GM12878 (cell line): ENCODE measurements around the gene CACNA1G.

Source experiments
- FOS ChIP-seq: IDR thresholded peaks from 3 replicates; pipeline ENCODE4 v1.6.1; 2011; ENCODE audit warnings: borderline replicate concordance; ENCODE audit not compliant: insufficient read length; ENCODE audit errors: extremely low read depth
- MTA2 ChIP-seq: fragments of 450-650 bp; IDR thresholded peaks from 2 replicates; pipeline ENCODE4 v1.6.1; 2016; ENCODE audit warnings: low read depth, mild to moderate bottlenecking, moderate library complexity
- MYC ChIP-seq: IDR thresholded peaks from 2 replicates; pipeline ENCODE4 v1.6.1; 2011; ENCODE audit warnings: mild to moderate bottlenecking, low read length, moderate library complexity, inconsistent platforms; ENCODE audit not compliant: insufficient read depth, insufficient replicate concordance, insufficient read length, severe bottlenecking
- NR2F1 ChIP-seq: fragments of 450-650 bp; conservative IDR thresholded peaks from 2 replicates; pipeline ENCODE4 v1.6.1; 2017; ENCODE audit warnings: mild to moderate bottlenecking
- POLR2A ChIP-seq: IDR thresholded peaks from 2 replicates; pipeline ENCODE4 v1.6.1; 2011; ENCODE audit warnings: low read depth, mild to moderate bottlenecking, low read length
- POLR2AphosphoS5 ChIP-seq: IDR thresholded peaks from 2 replicates; pipeline ENCODE4 v1.6.1; 2011; ENCODE audit warnings: mild to moderate bottlenecking, low read length, inconsistent platforms
- TCF7 ChIP-seq: IDR thresholded peaks from 2 replicates; pipeline ENCODE4 v1.6.1; 2014; ENCODE audit warnings: antibody characterized with exemption, borderline replicate concordance
- TF ChIP-seq, protein P1 (sequence below), 3 experiments: IDR thresholded peaks in 2 of 3; conservative IDR thresholded peaks in 1 of 3; 2 replicates each; pipeline ENCODE4 v1.5.1; 2011; ENCODE audit warnings: low read depth in 3 of 3, low read length in 3 of 3, mild to moderate bottlenecking in 3 of 3, control low read depth in 2 of 3, moderate library complexity in 2 of 3, inconsistent platforms in 1 of 3, mixed read lengths in 1 of 3; ENCODE audit not compliant: control insufficient read depth in 2 of 3, insufficient read depth in 1 of 3; ENCODE audit errors: extremely low read depth in 1 of 3
- TF ChIP-seq, protein P2 (sequence below): fragments of 450-650 bp; IDR thresholded peaks from 2 replicates; pipeline ENCODE4 v1.6.1; 2017; ENCODE audit warnings: mild to moderate bottlenecking, moderate library complexity

DNA sequence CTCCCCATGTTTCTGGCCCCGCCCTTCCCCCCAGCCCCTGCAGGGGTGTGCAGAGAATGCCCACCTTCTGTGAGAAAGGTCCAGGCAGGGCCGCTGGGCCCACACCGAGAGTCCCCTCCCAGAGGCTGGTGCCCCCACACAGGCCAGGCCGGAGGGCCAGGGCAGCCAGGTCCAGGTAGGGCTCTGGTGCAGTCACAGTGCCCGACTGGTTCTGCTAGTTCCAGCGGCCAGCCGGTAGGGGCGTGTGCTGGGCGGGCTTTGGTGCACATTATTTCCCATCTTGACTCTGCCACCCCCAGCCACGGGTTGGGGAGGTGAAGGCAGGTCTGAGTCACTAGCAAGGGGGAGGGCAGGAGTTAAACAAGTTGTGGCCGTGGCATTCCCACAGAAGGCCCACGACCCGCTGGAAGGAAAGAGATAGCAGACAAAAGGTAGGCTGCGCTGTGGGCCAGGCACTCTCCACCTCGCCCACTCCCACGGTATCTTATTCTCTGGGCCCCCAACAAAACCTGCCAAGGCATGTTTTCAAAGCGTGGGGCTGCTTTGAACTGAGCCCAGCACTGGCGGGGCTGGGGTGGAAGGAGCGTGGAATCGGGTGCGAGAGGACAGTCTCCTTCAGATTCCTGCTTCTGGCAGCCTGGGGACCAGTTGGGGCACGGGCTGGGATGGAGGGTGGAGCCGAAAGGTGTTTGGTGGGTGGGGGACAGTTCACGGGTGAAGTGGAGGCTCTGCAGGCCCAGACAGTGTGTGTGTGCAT is 26.1 kb upstream of the CACNA1G start:
- TF ChIP-seq MYC (no peak), NR2F1 (no peak), POLR2A (no peak), FOS (no peak), MTA2 (no peak), TCF7 (no peak), POLR2AphosphoS5 (no peak)
- TF ChIP-seq, protein P1, sequence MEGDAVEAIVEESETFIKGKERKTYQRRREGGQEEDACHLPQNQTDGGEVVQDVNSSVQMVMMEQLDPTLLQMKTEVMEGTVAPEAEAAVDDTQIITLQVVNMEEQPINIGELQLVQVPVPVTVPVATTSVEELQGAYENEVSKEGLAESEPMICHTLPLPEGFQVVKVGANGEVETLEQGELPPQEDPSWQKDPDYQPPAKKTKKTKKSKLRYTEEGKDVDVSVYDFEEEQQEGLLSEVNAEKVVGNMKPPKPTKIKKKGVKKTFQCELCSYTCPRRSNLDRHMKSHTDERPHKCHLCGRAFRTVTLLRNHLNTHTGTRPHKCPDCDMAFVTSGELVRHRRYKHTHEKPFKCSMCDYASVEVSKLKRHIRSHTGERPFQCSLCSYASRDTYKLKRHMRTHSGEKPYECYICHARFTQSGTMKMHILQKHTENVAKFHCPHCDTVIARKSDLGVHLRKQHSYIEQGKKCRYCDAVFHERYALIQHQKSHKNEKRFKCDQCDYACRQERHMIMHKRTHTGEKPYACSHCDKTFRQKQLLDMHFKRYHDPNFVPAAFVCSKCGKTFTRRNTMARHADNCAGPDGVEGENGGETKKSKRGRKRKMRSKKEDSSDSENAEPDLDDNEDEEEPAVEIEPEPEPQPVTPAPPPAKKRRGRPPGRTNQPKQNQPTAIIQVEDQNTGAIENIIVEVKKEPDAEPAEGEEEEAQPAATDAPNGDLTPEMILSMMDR (IDR thresholded peaks at IDR 0.05 in 2 of 3, conservative IDR thresholded peaks at IDR 0.05 in 1 of 3; ENCODE audit: control insufficient read depth in 2 of 3, extremely low read depth in 1 of 3, insufficient read depth in 1 of 3, low read depth in 3 of 3, low read length in 3 of 3): peak in 1 of 3 experiments; percentile 41; a peak in 2 of 6 replicates
- TF ChIP-seq, protein P2, sequence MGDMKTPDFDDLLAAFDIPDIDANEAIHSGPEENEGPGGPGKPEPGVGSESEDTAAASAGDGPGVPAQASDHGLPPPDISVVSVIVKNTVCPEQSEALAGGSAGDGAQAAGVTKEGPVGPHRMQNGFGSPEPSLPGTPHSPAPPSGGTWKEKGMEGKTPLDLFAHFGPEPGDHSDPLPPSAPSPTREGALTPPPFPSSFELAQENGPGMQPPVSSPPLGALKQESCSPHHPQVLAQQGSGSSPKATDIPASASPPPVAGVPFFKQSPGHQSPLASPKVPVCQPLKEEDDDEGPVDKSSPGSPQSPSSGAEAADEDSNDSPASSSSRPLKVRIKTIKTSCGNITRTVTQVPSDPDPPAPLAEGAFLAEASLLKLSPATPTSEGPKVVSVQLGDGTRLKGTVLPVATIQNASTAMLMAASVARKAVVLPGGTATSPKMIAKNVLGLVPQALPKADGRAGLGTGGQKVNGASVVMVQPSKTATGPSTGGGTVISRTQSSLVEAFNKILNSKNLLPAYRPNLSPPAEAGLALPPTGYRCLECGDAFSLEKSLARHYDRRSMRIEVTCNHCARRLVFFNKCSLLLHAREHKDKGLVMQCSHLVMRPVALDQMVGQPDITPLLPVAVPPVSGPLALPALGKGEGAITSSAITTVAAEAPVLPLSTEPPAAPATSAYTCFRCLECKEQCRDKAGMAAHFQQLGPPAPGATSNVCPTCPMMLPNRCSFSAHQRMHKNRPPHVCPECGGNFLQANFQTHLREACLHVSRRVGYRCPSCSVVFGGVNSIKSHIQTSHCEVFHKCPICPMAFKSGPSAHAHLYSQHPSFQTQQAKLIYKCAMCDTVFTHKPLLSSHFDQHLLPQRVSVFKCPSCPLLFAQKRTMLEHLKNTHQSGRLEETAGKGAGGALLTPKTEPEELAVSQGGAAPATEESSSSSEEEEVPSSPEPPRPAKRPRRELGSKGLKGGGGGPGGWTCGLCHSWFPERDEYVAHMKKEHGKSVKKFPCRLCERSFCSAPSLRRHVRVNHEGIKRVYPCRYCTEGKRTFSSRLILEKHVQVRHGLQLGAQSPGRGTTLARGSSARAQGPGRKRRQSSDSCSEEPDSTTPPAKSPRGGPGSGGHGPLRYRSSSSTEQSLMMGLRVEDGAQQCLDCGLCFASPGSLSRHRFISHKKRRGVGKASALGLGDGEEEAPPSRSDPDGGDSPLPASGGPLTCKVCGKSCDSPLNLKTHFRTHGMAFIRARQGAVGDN: no peak
